ENCODE measurements around the gene WDR45B. TPM values are rescaled to one million over a fixed set of nuclear protein-coding genes. Genes with fewer than 3 reads are reported as not detected.

The WDR45B gene
- total RNA-seq, 1 experiment from 2014 or later = 96.5 TPM

DNA sequence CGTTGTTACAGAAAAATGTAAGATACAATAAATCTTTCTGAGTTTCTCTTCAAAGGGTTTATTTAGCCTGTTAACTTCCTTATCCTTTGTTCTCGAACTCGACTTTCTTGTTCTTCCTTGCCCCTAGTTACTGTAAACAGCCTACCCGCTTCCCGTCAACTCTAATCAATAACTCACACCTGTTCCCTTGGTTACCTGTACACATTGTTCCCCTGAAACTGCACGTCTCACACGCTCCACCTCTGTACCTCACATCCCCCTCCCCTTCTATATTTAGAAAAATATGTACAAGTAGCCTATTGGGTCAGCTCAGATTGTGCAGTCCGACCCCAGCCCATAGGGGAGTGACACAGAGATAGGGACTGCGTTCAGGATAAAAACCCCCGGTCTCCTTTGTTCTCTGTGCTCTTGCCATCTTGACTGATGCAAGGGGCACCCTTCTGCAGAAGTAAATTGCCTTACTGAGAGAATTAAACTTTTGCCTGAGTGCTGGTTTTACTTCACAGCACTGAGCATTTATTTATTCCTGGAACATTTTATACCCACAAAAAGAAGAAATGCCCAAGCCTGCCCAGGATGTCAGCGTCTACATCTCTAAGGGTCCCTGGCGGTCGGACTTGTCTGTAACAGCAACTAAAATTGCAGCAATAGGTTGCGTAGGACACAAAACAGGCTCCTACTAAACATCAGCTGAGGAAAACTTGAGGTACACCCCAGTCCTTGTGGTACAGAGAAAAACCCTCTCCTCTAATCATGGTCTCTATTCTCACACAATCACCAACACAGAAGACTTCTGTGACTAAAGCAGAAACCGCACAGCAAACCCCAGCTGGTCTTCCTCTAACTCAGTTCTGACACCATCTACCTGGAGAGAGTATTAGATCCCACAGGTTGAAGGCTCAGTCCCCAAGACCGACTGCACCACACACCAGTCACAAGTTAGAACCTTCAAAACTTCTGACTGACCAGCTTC, 11.3 kb downstream of the WDR45B start (continued):
- TF ChIP-seq, protein P1, sequence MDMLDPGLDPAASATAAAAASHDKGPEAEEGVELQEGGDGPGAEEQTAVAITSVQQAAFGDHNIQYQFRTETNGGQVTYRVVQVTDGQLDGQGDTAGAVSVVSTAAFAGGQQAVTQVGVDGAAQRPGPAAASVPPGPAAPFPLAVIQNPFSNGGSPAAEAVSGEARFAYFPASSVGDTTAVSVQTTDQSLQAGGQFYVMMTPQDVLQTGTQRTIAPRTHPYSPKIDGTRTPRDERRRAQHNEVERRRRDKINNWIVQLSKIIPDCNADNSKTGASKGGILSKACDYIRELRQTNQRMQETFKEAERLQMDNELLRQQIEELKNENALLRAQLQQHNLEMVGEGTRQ (CRISPR knock-in tag; IDR thresholded peaks at IDR 0.05) = no peak
- TF ChIP-seq, protein P2, sequence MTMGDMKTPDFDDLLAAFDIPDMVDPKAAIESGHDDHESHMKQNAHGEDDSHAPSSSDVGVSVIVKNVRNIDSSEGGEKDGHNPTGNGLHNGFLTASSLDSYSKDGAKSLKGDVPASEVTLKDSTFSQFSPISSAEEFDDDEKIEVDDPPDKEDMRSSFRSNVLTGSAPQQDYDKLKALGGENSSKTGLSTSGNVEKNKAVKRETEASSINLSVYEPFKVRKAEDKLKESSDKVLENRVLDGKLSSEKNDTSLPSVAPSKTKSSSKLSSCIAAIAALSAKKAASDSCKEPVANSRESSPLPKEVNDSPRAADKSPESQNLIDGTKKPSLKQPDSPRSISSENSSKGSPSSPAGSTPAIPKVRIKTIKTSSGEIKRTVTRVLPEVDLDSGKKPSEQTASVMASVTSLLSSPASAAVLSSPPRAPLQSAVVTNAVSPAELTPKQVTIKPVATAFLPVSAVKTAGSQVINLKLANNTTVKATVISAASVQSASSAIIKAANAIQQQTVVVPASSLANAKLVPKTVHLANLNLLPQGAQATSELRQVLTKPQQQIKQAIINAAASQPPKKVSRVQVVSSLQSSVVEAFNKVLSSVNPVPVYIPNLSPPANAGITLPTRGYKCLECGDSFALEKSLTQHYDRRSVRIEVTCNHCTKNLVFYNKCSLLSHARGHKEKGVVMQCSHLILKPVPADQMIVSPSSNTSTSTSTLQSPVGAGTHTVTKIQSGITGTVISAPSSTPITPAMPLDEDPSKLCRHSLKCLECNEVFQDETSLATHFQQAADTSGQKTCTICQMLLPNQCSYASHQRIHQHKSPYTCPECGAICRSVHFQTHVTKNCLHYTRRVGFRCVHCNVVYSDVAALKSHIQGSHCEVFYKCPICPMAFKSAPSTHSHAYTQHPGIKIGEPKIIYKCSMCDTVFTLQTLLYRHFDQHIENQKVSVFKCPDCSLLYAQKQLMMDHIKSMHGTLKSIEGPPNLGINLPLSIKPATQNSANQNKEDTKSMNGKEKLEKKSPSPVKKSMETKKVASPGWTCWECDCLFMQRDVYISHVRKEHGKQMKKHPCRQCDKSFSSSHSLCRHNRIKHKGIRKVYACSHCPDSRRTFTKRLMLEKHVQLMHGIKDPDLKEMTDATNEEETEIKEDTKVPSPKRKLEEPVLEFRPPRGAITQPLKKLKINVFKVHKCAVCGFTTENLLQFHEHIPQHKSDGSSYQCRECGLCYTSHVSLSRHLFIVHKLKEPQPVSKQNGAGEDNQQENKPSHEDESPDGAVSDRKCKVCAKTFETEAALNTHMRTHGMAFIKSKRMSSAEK (CRISPR knock-in tag; IDR thresholded peaks at IDR 0.05; ENCODE audit: borderline replicate concordance) = no peak
- TF ChIP-seq, protein P3, sequence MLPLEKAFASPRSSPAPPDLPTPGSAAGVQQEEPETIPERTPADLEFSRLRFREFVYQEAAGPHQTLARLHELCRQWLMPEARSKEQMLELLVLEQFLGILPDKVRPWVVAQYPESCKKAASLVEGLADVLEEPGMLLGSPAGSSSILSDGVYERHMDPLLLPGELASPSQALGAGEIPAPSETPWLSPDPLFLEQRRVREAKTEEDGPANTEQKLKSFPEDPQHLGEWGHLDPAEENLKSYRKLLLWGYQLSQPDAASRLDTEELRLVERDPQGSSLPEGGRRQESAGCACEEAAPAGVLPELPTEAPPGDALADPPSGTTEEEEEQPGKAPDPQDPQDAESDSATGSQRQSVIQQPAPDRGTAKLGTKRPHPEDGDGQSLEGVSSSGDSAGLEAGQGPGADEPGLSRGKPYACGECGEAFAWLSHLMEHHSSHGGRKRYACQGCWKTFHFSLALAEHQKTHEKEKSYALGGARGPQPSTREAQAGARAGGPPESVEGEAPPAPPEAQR (CRISPR knock-in tag; IDR thresholded peaks at IDR 0.05) = no peak

DNA sequence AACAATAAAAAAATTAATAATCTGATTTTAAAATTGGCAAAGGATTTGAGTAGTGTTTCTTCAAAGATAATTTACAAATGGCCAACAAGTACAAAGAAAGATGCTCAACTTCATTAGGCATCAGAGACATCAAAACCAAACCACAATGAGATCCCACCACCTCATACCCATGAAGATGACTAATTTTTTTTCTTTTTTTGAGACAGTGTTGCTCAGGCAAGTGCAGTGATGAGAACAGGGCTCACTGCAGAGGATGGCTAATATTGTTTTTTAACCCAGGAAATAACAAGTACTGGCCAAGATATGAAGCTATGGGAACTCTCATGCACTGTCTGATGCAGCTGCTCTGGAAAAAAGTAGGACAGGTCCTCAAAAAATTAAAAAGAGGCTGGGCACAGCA, 14.9 kb downstream of the WDR45B start:
- TF ChIP-seq, protein P4, sequence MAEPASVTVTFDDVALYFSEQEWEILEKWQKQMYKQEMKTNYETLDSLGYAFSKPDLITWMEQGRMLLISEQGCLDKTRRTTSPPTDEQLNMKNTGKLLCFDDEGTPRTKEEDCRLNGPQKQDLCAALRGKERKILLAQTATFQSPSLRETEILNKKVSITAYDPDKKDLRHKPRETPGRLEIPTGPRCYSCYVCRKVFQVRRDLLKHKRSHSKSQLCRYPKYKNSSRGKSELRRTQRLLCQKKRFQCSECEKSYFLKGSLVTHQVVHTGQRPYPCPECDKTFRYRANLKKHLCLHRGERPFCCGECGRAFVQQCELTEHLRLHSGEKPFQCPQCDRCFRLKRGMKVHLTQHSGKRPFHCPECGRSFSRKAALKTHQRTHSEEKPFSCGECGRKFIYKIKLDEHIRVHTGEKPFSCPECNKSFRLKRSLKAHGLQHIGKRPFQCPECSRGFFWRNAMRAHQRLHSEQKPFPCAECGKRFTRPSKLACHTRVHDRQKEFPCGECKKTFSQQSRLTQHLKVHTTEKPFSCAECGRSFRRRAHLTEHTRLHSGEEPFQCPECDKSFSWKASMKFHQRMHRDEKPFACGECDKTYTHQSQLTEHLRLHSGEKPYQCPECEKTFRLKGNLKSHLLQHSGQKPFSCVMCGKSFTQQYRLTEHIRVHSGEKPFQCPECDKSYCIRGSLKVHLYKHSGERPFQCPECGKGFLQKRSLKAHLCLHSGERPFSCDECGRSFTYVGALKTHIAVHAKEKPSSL (CRISPR knock-in tag; conservative IDR thresholded peaks at IDR 0.05) = no peak
- TF ChIP-seq ZNF121 (CRISPR knock-in tag; IDR thresholded peaks at IDR 0.05) = no peak
- Mint-ChIP-seq H3K9me3 (no peaks in the 10 kb centered on the region), H3K27ac (no peak overlapping the region; the same call in 1 of the 2 replicates), H3K4me1 (0 out of 2 replicates have a peak, but pooled peaks cover 4% of the 10 kb centered on the region), H3K4me3 (no peak overlapping the region), H3K27me3 (ENCODE audit: low read depth) (no peaks in the 10 kb centered on the region), H3K36me3 (peaks cover 31% of the 10 kb centered on the region)
- ChIA-PET CTCF (no interaction called here), POLR2A (no interaction called here)
- DNase-seq (ENCODE audit: low spot score) (no peak), ATAC-seq (no peak)

DNA sequence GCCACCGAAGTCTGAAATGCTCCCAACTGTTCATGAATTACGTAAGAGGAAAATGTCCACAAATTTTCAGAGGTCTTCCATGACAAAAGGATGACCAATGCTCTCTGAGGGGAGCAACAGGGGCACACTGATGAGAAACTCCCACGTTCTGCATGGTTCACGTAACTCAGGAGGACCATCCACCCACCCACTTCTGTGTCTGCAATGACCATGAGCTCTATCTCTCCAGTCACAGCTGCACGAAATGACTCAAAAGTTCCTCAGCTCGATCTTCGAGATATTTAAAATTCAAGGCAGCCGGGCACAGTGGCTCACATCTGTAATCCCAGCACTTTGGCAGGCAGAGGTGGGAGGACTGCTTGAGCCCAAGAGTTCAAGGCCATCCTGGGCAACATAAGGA, 15.8 kb downstream of the WDR45B start:
- ATAC-seq (no peak), DNase-seq (ENCODE audit: low spot score) (no peak)
- Mint-ChIP-seq H3K4me3 (no peak overlapping the region), H3K36me3 (peaks cover 37% of the 10 kb centered on the region), H3K27me3 (ENCODE audit: low read depth) (no peaks in the 10 kb centered on the region), H3K27ac (no peak overlapping the region; the same call in 1 of the 2 replicates), H3K9me3 (no peaks in the 10 kb centered on the region), H3K4me1 (0 out of 2 replicates have a peak, but pooled peaks cover 3% of the 10 kb centered on the region)
- ChIA-PET CTCF (interaction anchor here (0.6 kb wide), 1 partner anchor 78 kb away, joined by 3 read pairs; no protein-coding TSS in a partner anchor), POLR2A (no interaction called here)
- TF ChIP-seq, protein P5, sequence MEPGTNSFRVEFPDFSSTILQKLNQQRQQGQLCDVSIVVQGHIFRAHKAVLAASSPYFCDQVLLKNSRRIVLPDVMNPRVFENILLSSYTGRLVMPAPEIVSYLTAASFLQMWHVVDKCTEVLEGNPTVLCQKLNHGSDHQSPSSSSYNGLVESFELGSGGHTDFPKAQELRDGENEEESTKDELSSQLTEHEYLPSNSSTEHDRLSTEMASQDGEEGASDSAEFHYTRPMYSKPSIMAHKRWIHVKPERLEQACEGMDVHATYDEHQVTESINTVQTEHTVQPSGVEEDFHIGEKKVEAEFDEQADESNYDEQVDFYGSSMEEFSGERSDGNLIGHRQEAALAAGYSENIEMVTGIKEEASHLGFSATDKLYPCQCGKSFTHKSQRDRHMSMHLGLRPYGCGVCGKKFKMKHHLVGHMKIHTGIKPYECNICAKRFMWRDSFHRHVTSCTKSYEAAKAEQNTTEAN (CRISPR knock-in tag; IDR thresholded peaks at IDR 0.05) = no peak
- TF ChIP-seq ETV6 (CRISPR knock-in tag; IDR thresholded peaks at IDR 0.05) (no peak), NR3C1 (CRISPR knock-in tag; conservative IDR thresholded peaks at IDR 0.05; ENCODE audit: low read depth) (no peak), ZNF121 (CRISPR knock-in tag; IDR thresholded peaks at IDR 0.05) (no peak), ZNF219 (CRISPR knock-in tag; IDR thresholded peaks at IDR 0.05; ENCODE audit: borderline replicate concordance) (no peak), ZNF138 (CRISPR knock-in tag; conservative IDR thresholded peaks at IDR 0.05) (no peak), ZNF317 (CRISPR knock-in tag; IDR thresholded peaks at IDR 0.05; ENCODE audit: borderline replicate concordance, low read depth) (no peak), ESRRA (CRISPR knock-in tag; IDR thresholded peaks at IDR 0.05; ENCODE audit: borderline replicate concordance) (no peak), NFATC4 (CRISPR knock-in tag; IDR thresholded peaks at IDR 0.05) (no peak)
- TF ChIP-seq, protein P6, sequence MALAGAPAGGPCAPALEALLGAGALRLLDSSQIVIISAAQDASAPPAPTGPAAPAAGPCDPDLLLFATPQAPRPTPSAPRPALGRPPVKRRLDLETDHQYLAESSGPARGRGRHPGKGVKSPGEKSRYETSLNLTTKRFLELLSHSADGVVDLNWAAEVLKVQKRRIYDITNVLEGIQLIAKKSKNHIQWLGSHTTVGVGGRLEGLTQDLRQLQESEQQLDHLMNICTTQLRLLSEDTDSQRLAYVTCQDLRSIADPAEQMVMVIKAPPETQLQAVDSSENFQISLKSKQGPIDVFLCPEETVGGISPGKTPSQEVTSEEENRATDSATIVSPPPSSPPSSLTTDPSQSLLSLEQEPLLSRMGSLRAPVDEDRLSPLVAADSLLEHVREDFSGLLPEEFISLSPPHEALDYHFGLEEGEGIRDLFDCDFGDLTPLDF (CRISPR knock-in tag; IDR thresholded peaks at IDR 0.05) = no peak
- TF ChIP-seq, protein P7, sequence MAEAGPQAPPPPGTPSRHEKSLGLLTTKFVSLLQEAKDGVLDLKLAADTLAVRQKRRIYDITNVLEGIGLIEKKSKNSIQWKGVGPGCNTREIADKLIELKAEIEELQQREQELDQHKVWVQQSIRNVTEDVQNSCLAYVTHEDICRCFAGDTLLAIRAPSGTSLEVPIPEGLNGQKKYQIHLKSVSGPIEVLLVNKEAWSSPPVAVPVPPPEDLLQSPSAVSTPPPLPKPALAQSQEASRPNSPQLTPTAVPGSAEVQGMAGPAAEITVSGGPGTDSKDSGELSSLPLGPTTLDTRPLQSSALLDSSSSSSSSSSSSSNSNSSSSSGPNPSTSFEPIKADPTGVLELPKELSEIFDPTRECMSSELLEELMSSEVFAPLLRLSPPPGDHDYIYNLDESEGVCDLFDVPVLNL (CRISPR knock-in tag; IDR thresholded peaks at IDR 0.05; ENCODE audit: borderline replicate concordance, low read depth) = no peak
- TF ChIP-seq, protein P8, sequence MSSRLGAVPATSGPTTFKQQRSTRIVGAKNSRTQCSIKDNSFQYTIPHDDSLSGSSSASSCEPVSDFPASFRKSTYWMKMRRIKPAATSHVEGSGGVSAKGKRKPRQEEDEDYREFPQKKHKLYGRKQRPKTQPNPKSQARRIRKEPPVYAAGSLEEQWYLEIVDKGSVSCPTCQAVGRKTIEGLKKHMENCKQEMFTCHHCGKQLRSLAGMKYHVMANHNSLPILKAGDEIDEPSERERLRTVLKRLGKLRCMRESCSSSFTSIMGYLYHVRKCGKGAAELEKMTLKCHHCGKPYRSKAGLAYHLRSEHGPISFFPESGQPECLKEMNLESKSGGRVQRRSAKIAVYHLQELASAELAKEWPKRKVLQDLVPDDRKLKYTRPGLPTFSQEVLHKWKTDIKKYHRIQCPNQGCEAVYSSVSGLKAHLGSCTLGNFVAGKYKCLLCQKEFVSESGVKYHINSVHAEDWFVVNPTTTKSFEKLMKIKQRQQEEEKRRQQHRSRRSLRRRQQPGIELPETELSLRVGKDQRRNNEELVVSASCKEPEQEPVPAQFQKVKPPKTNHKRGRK (CRISPR knock-in tag; IDR thresholded peaks at IDR 0.05; ENCODE audit: borderline replicate concordance) = no peak
